ENCODE results near the gene POLR3H.

DNA sequence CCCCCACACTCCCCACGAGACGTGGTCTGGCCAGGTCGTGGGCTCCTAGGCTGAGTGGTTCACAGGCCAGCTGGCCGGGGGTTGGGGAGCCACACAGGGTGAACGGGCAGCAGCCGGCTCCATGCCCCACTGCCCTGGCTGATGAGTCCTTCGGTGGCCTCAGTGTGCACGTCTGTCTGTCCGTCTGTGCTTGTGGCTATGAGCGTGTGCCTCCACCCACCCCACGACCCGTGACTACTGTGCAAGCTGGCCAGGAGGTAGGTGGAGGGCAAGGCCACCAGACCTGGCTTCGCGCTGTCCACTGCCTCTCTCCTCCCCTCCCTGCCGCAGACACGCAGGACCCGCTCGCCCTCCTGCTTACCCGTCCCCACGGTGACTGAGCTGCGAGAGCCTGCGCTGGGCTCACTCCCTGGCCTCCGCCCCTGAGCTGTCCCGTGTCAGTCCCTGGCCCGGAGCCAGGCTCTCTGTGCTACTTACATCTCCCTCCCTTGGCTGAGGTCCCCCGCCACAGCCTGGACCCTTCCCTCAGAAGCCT, 30.6 kb upstream of the POLR3H start:
- TF ChIP-seq, protein P1, sequence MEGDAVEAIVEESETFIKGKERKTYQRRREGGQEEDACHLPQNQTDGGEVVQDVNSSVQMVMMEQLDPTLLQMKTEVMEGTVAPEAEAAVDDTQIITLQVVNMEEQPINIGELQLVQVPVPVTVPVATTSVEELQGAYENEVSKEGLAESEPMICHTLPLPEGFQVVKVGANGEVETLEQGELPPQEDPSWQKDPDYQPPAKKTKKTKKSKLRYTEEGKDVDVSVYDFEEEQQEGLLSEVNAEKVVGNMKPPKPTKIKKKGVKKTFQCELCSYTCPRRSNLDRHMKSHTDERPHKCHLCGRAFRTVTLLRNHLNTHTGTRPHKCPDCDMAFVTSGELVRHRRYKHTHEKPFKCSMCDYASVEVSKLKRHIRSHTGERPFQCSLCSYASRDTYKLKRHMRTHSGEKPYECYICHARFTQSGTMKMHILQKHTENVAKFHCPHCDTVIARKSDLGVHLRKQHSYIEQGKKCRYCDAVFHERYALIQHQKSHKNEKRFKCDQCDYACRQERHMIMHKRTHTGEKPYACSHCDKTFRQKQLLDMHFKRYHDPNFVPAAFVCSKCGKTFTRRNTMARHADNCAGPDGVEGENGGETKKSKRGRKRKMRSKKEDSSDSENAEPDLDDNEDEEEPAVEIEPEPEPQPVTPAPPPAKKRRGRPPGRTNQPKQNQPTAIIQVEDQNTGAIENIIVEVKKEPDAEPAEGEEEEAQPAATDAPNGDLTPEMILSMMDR (IDR thresholded peaks at IDR 0.05; ENCODE audit: poor library complexity, severe bottlenecking), result no peak
- TF ChIP-seq EZH2 (IDR thresholded peaks at IDR 0.05; ENCODE audit: borderline replicate concordance, insufficient read depth, low read length, poor library complexity, severe bottlenecking) (no peak), MXI1 (conservative IDR thresholded peaks at IDR 0.05; ENCODE audit: poor library complexity, severe bottlenecking) (no peak), RAD21 (conservative IDR thresholded peaks at IDR 0.05) (no peak), EP300 (conservative IDR thresholded peaks at IDR 0.05; ENCODE audit: poor library complexity, severe bottlenecking) (no peak)
- TF ChIP-seq, protein P2, sequence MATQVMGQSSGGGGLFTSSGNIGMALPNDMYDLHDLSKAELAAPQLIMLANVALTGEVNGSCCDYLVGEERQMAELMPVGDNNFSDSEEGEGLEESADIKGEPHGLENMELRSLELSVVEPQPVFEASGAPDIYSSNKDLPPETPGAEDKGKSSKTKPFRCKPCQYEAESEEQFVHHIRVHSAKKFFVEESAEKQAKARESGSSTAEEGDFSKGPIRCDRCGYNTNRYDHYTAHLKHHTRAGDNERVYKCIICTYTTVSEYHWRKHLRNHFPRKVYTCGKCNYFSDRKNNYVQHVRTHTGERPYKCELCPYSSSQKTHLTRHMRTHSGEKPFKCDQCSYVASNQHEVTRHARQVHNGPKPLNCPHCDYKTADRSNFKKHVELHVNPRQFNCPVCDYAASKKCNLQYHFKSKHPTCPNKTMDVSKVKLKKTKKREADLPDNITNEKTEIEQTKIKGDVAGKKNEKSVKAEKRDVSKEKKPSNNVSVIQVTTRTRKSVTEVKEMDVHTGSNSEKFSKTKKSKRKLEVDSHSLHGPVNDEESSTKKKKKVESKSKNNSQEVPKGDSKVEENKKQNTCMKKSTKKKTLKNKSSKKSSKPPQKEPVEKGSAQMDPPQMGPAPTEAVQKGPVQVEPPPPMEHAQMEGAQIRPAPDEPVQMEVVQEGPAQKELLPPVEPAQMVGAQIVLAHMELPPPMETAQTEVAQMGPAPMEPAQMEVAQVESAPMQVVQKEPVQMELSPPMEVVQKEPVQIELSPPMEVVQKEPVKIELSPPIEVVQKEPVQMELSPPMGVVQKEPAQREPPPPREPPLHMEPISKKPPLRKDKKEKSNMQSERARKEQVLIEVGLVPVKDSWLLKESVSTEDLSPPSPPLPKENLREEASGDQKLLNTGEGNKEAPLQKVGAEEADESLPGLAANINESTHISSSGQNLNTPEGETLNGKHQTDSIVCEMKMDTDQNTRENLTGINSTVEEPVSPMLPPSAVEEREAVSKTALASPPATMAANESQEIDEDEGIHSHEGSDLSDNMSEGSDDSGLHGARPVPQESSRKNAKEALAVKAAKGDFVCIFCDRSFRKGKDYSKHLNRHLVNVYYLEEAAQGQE (IDR thresholded peaks at IDR 0.05; ENCODE audit: borderline replicate concordance), result no peak

Measured in neural cell (in vitro differentiated cells).